ENCODE measurements around the gene SKIC8. TPM values are rescaled to one million over a fixed set of nuclear protein-coding genes. Genes with fewer than 3 reads are reported as not detected.

SKIC8 gene
- total RNA-seq, 1 donor from 2014 or later = 19.9 TPM

DNA sequence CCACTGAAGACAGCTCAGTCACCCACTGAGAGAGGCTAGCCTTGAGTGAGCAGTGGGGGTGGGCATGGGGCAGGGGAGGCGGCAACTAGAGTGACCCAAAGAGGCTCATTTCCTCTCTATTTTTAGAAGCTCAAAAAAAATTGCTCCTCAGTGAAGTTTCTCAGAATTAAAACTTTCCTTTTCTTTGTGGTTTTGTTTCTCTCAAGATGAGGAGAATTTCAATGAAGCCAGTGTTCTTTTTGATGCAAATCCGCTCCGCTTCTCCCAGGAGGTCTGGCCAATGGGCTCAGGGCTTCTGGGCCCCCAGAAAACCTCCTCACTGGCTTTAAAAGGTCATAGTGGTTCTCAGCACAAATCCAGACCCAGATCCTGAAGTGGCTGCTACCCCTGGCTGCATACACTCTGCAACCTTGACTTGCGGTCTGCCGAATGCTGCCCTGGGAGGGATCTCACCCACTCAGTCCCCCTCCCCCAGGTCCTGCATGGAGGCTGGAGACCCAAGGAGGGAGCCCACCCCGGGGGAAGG is 64.8 kb downstream of the SKIC8 start, which contains the start of gene ACSBG1:
ACSBG1 (minus strand) TSS at position 51 of the 526 bp plus-strand sequence. CDS start 64 bp downstream, outside the sequence.
- Histone ChIP-seq H3K4me3 (no peak within 1 kb of the TSS), H3K27me3 (no peaks in the 10 kb centered on the region), H3K9me3 (no peaks in the 10 kb centered on the region), H3K4me1 (no peaks in the 10 kb centered on the region), H3K27ac (no peak within 1 kb of the TSS), H3K36me3 (no peaks in the 10 kb centered on the region)
- TF ChIP-seq, protein P1, sequence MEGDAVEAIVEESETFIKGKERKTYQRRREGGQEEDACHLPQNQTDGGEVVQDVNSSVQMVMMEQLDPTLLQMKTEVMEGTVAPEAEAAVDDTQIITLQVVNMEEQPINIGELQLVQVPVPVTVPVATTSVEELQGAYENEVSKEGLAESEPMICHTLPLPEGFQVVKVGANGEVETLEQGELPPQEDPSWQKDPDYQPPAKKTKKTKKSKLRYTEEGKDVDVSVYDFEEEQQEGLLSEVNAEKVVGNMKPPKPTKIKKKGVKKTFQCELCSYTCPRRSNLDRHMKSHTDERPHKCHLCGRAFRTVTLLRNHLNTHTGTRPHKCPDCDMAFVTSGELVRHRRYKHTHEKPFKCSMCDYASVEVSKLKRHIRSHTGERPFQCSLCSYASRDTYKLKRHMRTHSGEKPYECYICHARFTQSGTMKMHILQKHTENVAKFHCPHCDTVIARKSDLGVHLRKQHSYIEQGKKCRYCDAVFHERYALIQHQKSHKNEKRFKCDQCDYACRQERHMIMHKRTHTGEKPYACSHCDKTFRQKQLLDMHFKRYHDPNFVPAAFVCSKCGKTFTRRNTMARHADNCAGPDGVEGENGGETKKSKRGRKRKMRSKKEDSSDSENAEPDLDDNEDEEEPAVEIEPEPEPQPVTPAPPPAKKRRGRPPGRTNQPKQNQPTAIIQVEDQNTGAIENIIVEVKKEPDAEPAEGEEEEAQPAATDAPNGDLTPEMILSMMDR (IDR thresholded peaks at IDR 0.05) = no peak
- intact Hi-C loops (cut with DNase I) = no loop called here
- DNase-seq (ENCODE audit: low spot score in 2 of 2) = no peak

DNA sequence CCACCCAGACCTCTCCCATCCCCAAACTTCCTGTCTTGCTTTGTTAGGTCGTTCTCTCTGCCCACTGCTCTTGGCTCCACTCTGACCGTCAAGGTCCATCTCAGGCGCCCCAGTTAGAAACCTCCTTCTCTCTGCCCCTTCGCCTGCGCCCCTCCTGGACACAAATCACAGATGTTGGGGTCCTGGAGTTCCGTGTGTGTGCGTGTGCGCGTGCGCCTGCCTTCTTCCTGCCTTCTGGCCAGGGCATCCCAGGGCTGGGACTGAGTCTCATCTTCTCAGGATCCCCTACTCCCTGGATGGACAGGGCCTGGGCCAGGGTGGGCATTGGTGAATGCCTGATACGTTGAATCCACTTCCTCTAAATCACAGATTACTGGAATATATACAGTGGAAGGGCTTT is 65.9 kb downstream of the SKIC8 start:
- Histone ChIP-seq H3K4me1 (no peaks in the 10 kb centered on the region), H3K4me3 (no peak overlapping the region), H3K9me3 (no peaks in the 10 kb centered on the region), H3K27me3 (no peaks in the 10 kb centered on the region), H3K27ac (no peak overlapping the region), H3K36me3 (no peaks in the 10 kb centered on the region)
- intact Hi-C loops (cut with DNase I) = no loop called here
- DNase-seq (ENCODE audit: low spot score in 2 of 2) = no peak
- TF ChIP-seq, protein P1 (IDR thresholded peaks at IDR 0.05) = no peak

Other genes starting within 250 kb of the SKIC8 start
- 63.3 TPM for gene TBC1D2B, start 221.9 kb downstream of the SKIC8 start, total RNA-seq
- gene SH2D7, start 207.0 kb downstream of the SKIC8 start, total RNA-seq = not detected
- gene CIB2, start 168.2 kb downstream of the SKIC8 start, total RNA-seq = 6.7 TPM
- gene IDH3A, start 150.2 kb downstream of the SKIC8 start, total RNA-seq = 17.7 TPM
- not detected for gene ACSBG1, start 65.0 kb downstream of the SKIC8 start, total RNA-seq
- gene DNAJA4, start 35.0 kb downstream of the SKIC8 start, total RNA-seq = 3.5 TPM
- not detected for gene CRABP1, start 40.7 kb upstream of the SKIC8 start, total RNA-seq
- gene IREB2, start 138.6 kb upstream of the SKIC8 start, total RNA-seq = 12.7 TPM
- 9.0 TPM for gene HYKK, start 208.0 kb upstream of the SKIC8 start, total RNA-seq
- 94.7 TPM for gene PSMA4, start 240.8 kb upstream of the SKIC8 start, total RNA-seq